GM12878 (cell line): ENCODE measurements around the gene FGFR1OP2. TPM values are rescaled to one million over a fixed set of nuclear protein-coding genes. Genes with fewer than 3 reads are reported as not detected.

Experiments used
- BMI1 ChIP-seq: fragments of 450-650 bp; IDR thresholded peaks from 2 replicates; pipeline ENCODE4 v1.6.1; 2016; ENCODE audit warnings: mild to moderate bottlenecking, moderate library complexity, borderline replicate concordance
- CBX5 ChIP-seq: sonication (generic); IDR thresholded peaks from 2 replicates; pipeline ENCODE4 v1.6.1; 2016; ENCODE audit warnings: low read depth, moderate library complexity, mild to moderate bottlenecking, inconsistent platforms
- CHD1 ChIP-seq: IDR thresholded peaks from 2 replicates; pipeline ENCODE4 v1.6.1; 2012; ENCODE audit warnings: low read depth, low read length, improper control_type of control experiment
- IRF4 ChIP-seq: IDR thresholded peaks from 2 replicates; pipeline ENCODE4 v1.6.1; 2011; ENCODE audit warnings: low read depth, low read length
- JUND ChIP-seq: IDR thresholded peaks from 2 replicates; pipeline ENCODE4 v1.6.1; 2012; ENCODE audit warnings: low read depth, mild to moderate bottlenecking, low read length, improper control_type of control experiment, moderate library complexity
- MEF2A ChIP-seq: IDR thresholded peaks from 2 replicates; pipeline ENCODE4 v1.6.1; 2011; ENCODE audit warnings: low read depth, mild to moderate bottlenecking, low read length, moderate library complexity; ENCODE audit not compliant: insufficient read depth
- NBN ChIP-seq: fragments of 450-650 bp; IDR thresholded peaks from 2 replicates; pipeline ENCODE4 v1.6.1; 2016
- PAX5 ChIP-seq: IDR thresholded peaks from 2 replicates; pipeline ENCODE4 v1.6.1; 2011; ENCODE audit warnings: low read depth, low read length, borderline replicate concordance
- POLR2A ChIP-seq: IDR thresholded peaks from 2 replicates; pipeline ENCODE4 v1.6.1; 2011; ENCODE audit warnings: low read depth, mild to moderate bottlenecking, low read length
- RAD21 ChIP-seq: IDR thresholded peaks from 2 replicates; pipeline ENCODE4 v1.6.1; 2011; ENCODE audit warnings: mild to moderate bottlenecking, low read depth, low read length, moderate library complexity; ENCODE audit not compliant: insufficient read depth
- RB1 ChIP-seq: fragments of 450-650 bp; formaldehyde crosslinking; IDR thresholded peaks from 2 replicates; pipeline ENCODE4 v1.6.1; 2017; ENCODE audit warnings: mild to moderate bottlenecking, borderline replicate concordance
- SIX5 ChIP-seq: IDR thresholded peaks from 2 replicates; pipeline ENCODE4 v1.6.1; 2011; ENCODE audit warnings: mild to moderate bottlenecking, low read depth, low read length, moderate library complexity; ENCODE audit not compliant: severe bottlenecking
- SMARCA5 ChIP-seq: fragments of 450-650 bp; IDR thresholded peaks from 2 replicates; pipeline ENCODE4 v1.6.1; 2017; ENCODE audit warnings: mild to moderate bottlenecking
- SREBF1 ChIP-seq: IDR thresholded peaks from 2 replicates; pipeline ENCODE4 v1.6.1; 2012; ENCODE audit warnings: mild to moderate bottlenecking, low read length
- polyA plus RNA-seq, 11 experiments: library from polyadenylated mRNA; depleted of rRNA in 4 of 11; unstranded in 6 of 11; stranded (reverse) in 5 of 11; fragments of >200 nt; fragmentation: Nextera tagmentation in 4 of 11; fragmentation: Illumina TruSeq in 1 of 11; extraction: Ambion mirVana in 4 of 11; extraction: Trizol in 1 of 11; gene quantifications; 1 replicate in 1 of 11; 2 replicates in 10 of 11; pipeline versions ENCODE4 v1.2.1 to v1.2.3, GENCODE V29; 2011 to 2016; ENCODE audit warnings: inconsistent platforms in 2 of 11, missing spikeins in 2 of 11, low read depth in 1 of 11
- total RNA-seq, 4 experiments: library from RNA; depleted of rRNA in 3 of 4; stranded (reverse); fragments of >200 nt in 3 of 4; fragmentation: Illumina TruSeq in 1 of 4; extraction: Trizol in 1 of 4; gene quantifications; 2 replicates each; pipeline versions ENCODE4 v1.2.1 to v1.2.3, GENCODE V29; 2013 to 2021
- TF ChIP-seq, protein P1 (sequence below): IDR thresholded peaks from 2 replicates; pipeline ENCODE4 v1.6.1; 2012; ENCODE audit warnings: low read length, inconsistent platforms
- TF ChIP-seq, protein P2 (sequence below): fragments of 450-650 bp; formaldehyde crosslinking; IDR thresholded peaks from 2 replicates; pipeline ENCODE4 v1.4.0; 2022; ENCODE audit warnings: mild to moderate bottlenecking, moderate library complexity
- TF ChIP-seq, protein P3 (sequence below): fragments of 450-650 bp; IDR thresholded peaks from 2 replicates; pipeline ENCODE4 v1.6.1; 2017; ENCODE audit warnings: mild to moderate bottlenecking
- TF ChIP-seq, protein P4 (sequence below): fragments of 450-650 bp; IDR thresholded peaks from 2 replicates; pipeline ENCODE4 v1.6.1; 2016; ENCODE audit warnings: mild to moderate bottlenecking
- TF ChIP-seq, protein P5 (sequence below): IDR thresholded peaks from 2 replicates; pipeline ENCODE4 v1.6.1; 2012; ENCODE audit warnings: mild to moderate bottlenecking, low read depth, low read length

The FGFR1OP2 gene
- total and polyA plus RNA-seq, 10 of the 15 experiments (the other 5 are each of a cell fraction or from before 2014, with no cell fraction given) = 28.5 to 59.1 (median 38.3) TPM

DNA sequence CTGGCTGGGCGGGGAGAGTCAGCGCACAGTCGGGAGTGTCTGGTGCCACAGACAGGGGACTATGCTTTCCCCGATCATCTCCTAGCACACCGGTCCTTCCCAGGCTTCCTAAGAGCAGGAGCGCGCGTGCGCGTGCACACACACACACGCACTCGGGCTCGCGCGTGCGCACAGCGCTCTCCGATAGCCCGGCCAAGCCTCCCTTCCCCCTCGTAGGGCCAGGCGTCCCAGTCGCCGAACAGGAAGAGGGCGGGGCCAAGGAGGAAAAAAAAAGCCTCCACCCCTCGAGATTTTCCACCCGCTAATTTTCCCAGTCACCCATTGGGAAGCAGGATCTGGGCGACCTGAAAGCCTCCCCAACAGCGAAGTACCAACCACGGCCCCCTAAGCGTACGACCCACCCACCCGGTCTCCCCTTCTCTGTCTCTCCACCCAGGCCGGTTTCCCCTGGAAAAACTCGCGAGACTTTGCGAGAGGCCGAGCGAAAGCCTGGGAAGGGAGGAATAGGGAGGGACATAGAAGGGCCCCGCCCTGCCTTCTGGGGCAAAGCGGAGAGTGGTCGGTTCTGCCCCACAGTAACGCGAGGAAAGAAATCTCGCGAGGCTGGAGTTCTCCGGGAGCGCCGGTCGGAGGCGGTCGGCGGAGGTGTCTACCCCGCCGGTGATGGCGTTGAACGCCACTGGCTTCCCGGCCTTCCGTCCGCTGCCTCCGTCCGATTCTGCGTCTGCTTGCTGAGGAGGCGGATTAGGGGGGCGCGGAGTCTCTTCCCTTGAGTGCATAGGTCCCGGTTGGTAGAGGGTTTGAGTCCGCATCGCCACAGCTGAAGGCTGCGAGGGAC is at the start of gene FGFR1OP2, which contains the start of gene INTS13 (continued):
- TF ChIP-seq, protein P1, sequence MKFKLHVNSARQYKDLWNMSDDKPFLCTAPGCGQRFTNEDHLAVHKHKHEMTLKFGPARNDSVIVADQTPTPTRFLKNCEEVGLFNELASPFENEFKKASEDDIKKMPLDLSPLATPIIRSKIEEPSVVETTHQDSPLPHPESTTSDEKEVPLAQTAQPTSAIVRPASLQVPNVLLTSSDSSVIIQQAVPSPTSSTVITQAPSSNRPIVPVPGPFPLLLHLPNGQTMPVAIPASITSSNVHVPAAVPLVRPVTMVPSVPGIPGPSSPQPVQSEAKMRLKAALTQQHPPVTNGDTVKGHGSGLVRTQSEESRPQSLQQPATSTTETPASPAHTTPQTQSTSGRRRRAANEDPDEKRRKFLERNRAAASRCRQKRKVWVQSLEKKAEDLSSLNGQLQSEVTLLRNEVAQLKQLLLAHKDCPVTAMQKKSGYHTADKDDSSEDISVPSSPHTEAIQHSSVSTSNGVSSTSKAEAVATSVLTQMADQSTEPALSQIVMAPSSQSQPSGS = no peak
- TF ChIP-seq NBN = peak; percentile 58; the same call in 1 of the 2 replicates
- TF ChIP-seq POLR2A = peak; percentile 97
- TF ChIP-seq PAX5 = peak; percentile 54; the same call in 1 of the 2 replicates
- no peak for TF ChIP-seq JUND
- TF ChIP-seq, protein P2, sequence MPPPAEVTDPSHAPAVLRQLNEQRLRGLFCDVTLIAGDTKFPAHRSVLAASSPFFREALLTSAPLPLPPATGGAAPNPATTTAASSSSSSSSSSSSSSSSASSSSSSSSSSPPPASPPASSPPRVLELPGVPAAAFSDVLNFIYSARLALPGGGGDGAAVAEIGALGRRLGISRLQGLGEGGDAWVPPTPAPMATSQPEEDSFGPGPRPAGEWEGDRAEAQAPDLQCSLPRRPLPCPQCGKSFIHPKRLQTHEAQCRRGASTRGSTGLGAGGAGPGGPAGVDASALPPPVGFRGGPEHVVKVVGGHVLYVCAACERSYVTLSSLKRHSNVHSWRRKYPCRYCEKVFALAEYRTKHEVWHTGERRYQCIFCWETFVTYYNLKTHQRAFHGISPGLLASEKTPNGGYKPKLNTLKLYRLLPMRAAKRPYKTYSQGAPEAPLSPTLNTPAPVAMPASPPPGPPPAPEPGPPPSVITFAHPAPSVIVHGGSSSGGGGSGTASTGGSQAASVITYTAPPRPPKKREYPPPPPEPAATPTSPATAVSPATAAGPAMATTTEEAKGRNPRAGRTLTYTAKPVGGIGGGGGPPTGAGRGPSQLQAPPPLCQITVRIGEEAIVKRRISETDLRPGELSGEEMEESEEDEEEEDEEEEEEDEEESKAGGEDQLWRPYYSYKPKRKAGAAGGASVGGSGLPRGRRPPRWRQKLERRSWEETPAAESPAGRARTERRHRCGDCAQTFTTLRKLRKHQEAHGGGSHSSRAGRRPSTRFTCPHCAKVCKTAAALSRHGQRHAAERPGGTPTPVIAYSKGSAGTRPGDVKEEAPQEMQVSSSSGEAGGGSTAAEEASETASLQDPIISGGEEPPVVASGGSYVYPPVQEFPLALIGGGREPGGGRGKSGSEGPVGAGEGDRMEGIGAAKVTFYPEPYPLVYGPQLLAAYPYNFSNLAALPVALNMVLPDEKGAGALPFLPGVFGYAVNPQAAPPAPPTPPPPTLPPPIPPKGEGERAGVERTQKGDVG (CRISPR knock-in tag) = no peak
- TF ChIP-seq BMI1 = no peak
- no peak for TF ChIP-seq RAD21
- no peak; the same call in 1 of the 2 replicates for TF ChIP-seq CHD1
- TF ChIP-seq, protein P3, sequence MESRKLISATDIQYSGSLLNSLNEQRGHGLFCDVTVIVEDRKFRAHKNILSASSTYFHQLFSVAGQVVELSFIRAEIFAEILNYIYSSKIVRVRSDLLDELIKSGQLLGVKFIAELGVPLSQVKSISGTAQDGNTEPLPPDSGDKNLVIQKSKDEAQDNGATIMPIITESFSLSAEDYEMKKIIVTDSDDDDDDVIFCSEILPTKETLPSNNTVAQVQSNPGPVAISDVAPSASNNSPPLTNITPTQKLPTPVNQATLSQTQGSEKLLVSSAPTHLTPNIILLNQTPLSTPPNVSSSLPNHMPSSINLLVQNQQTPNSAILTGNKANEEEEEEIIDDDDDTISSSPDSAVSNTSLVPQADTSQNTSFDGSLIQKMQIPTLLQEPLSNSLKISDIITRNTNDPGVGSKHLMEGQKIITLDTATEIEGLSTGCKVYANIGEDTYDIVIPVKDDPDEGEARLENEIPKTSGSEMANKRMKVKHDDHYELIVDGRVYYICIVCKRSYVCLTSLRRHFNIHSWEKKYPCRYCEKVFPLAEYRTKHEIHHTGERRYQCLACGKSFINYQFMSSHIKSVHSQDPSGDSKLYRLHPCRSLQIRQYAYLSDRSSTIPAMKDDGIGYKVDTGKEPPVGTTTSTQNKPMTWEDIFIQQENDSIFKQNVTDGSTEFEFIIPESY = no peak
- no peak for TF ChIP-seq MEF2A
- no peak for TF ChIP-seq IRF4
- no peak for TF ChIP-seq SIX5
- TF ChIP-seq SMARCA5 = no peak
- TF ChIP-seq, protein P4, sequence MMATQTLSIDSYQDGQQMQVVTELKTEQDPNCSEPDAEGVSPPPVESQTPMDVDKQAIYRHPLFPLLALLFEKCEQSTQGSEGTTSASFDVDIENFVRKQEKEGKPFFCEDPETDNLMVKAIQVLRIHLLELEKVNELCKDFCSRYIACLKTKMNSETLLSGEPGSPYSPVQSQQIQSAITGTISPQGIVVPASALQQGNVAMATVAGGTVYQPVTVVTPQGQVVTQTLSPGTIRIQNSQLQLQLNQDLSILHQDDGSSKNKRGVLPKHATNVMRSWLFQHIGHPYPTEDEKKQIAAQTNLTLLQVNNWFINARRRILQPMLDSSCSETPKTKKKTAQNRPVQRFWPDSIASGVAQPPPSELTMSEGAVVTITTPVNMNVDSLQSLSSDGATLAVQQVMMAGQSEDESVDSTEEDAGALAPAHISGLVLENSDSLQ = peak; percentile 48
- TF ChIP-seq CBX5 = no peak
- TF ChIP-seq RB1 = peak; percentile 56; the same call in 1 of the 2 replicates
- TF ChIP-seq, protein P5, sequence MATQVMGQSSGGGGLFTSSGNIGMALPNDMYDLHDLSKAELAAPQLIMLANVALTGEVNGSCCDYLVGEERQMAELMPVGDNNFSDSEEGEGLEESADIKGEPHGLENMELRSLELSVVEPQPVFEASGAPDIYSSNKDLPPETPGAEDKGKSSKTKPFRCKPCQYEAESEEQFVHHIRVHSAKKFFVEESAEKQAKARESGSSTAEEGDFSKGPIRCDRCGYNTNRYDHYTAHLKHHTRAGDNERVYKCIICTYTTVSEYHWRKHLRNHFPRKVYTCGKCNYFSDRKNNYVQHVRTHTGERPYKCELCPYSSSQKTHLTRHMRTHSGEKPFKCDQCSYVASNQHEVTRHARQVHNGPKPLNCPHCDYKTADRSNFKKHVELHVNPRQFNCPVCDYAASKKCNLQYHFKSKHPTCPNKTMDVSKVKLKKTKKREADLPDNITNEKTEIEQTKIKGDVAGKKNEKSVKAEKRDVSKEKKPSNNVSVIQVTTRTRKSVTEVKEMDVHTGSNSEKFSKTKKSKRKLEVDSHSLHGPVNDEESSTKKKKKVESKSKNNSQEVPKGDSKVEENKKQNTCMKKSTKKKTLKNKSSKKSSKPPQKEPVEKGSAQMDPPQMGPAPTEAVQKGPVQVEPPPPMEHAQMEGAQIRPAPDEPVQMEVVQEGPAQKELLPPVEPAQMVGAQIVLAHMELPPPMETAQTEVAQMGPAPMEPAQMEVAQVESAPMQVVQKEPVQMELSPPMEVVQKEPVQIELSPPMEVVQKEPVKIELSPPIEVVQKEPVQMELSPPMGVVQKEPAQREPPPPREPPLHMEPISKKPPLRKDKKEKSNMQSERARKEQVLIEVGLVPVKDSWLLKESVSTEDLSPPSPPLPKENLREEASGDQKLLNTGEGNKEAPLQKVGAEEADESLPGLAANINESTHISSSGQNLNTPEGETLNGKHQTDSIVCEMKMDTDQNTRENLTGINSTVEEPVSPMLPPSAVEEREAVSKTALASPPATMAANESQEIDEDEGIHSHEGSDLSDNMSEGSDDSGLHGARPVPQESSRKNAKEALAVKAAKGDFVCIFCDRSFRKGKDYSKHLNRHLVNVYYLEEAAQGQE = no peak
- TF ChIP-seq SREBF1 = no peak
